HG02970 (cell line): Measurements from ENCODE around the gene SIRT1.
"Not testable (repeated sequence)": the region's sequence is repeated elsewhere in the genome, so short reads cannot be mapped to it uniquely, and the experiment has no call there.

Experiments
- ATAC-seq: cut with Tn5 transposase; IDR thresholded peaks from one replicate; pipeline ENCODE4 v1.9.1; 2021; ENCODE audit warnings: mild to moderate bottlenecking, moderate library complexity, moderate number of reproducible peaks; ENCODE audit not compliant: unreplicated experiment, low FRiP score

The SIRT1 gene

DNA sequence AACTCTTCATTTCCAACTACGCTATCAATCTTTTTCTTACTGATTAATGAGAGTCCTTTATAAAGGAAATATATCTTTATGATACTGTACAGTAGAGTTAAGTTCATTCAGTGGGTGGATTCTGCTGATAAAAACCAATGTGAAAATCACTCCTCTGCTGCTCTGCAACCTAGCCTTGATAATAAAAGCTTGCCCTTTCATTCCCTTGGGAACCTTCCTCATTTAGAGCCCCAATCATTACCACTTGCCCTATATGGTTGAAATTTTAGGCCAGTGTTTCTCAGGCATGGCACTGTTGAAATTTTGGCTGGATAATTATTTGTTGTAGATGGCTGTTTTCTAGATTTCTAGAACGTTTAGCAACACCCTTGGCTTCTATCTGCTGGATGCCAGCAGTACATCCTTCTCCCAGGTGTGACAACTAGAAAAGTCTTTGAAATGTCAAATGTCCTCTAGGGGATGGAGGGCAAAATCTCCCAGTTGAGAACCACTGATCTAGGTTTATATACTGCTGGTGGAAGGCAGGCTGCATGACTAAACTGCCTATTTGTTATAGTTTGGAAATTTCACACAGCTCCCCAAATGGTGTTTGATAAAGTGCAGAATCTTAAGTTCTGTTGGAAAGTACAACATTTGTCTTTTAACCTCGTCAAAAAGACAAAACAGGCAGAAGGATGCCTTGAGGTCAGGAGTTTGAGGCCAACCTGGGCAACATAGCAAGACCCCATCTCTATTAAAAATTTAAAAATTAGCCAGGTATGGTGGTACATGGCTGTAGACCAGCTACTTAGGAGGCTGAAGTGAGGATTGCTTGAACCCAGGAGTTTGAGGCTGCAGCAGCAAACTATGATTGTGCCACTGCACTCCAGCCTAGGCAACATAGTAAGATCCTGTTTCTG, 8.9 kb upstream of the SIRT1 start:
- ATAC-seq, result no peak

DNA sequence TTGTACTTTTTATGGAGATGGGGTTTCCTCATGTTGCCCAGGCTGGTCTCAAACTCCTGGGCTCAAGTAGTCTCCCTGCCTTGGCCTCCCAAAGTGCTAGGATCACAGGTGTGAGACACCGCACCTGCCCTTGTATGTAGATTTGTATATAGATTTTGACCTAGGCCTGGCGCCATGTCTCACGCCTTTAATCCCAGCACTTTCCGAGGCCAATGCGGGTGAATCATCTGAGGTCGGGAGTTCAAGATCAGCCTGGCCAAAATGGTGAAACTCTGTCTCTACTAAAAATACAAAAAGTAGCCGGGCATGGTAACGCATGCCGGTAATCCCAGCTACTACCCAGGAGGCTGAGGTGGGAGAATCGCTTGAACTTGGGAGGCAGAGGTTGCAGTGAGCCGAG, 7.0 kb upstream of the SIRT1 start:
- ATAC-seq, result not testable (repeated sequence)

DNA sequence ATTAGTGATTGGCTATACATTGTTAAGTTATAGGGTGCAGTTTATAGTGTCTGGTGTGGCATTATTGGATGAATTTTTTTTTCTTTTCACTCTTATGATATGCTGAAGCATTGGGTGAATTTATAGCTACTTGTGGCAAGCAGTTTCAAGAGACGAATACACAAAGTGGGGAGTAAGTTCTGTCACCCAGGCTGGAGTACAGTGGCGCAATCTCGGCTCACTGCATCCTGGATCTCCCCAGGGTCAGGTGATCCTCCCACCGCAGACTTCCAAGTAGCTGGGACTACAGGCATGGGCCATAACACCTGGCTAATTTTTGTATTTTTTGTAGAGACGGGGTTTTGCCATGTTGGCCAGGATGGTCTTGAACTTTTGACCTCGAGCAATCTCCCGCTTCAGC, 6.3 kb upstream of the SIRT1 start:
- no peak for ATAC-seq

DNA sequence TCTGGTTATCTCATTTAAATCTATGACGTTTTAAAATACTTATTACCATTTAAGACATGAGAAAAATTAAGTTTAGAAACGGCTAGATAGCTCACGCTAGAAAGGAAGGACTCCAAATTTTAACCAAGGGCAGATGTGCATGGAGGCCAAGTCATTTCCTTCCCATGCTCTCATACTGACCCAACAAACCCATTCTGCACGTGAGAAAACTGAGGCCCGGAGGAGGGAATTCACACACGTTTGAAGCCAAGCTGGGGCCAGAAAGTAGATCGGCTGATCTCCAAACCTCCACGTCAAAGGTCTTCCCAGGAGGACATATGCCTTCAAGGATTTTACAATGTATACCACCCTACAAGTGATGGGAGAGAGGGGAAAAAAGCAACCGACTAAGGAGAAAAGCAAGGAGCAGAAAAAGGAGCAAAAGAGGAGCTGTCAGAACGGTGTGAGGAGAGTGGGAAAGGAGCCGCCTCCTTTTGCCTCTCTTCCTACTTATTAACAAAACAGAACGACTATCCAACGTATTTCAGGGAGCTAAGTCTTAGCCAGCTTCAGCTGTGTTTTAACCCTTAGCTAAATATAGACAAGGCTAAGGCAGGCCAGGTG, 645 bp upstream of the SIRT1 start:
- ATAC-seq, result no peak

DNA sequence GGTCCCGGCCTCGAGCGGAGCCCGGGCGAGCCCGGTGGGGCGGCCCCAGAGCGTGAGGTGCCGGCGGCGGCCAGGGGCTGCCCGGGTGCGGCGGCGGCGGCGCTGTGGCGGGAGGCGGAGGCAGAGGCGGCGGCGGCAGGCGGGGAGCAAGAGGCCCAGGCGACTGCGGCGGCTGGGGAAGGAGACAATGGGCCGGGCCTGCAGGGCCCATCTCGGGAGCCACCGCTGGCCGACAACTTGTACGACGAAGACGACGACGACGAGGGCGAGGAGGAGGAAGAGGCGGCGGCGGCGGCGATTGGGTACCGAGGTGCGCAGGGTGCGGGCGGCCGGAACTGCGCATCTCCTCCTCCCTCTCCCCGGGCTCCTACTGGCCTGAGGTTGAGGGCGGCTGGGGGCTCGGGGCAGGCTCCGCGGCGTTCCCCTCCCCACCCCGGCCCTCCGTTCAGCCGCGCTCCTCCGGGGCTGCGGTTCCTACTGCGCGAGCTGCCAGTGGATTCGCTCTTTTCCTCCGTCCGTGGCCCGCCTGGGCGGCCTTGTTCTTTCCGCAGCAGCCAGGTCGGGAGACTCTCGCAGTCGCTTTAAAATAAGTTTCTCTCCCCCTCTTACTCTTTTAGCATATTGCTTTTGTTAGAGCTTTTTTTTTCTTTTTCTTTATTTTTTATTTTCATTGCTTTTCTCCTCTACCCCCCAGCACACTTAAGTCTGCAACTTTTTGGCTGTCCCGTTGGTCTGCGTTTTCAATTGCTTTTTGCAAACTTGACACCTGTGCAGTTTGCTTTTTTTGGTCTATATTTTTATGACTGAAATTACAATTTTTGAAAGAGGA, 600 bp downstream of the SIRT1 start:
- ATAC-seq, result peak; percentile 57

DNA sequence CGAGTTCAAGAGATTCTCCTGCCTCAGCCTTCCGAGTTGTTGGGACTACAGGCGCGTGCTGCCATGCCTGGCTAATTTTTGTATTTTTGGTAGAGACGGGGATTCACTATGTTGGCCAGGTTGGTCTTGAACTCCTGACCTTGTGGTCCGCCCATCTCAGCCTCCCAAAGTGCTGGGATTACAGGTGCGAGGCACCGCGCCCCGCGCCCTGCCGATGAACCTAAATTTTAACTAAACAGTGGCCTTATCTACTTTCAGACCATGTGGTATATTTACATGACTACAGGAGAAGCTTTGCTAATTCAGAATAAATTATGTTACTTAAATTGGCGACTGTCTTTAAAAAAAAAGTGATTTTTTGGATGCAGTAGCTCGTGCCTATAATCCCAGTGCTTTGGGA, 9.2 kb downstream of the SIRT1 start:
- no peak for ATAC-seq

DNA sequence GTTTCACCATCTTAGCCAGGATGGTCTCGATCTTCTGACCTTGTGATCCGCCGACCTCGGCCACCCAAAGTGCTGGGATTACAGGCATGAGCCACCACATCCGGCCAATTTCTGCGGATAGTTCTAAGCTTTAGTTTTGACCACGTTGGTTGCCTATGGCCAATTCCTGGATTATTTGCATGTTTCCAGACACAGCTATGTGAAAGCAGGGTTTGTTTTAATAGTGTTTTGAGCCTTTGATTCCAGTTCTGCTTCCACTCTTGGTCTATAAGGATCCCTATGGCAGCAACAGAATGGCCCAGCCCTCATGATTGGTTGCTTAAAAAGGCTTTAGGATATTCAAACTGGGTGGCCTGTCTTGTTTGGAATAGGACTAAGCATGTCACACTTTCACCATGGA, 19.1 kb downstream of the SIRT1 start:
- ATAC-seq, result no peak

DNA sequence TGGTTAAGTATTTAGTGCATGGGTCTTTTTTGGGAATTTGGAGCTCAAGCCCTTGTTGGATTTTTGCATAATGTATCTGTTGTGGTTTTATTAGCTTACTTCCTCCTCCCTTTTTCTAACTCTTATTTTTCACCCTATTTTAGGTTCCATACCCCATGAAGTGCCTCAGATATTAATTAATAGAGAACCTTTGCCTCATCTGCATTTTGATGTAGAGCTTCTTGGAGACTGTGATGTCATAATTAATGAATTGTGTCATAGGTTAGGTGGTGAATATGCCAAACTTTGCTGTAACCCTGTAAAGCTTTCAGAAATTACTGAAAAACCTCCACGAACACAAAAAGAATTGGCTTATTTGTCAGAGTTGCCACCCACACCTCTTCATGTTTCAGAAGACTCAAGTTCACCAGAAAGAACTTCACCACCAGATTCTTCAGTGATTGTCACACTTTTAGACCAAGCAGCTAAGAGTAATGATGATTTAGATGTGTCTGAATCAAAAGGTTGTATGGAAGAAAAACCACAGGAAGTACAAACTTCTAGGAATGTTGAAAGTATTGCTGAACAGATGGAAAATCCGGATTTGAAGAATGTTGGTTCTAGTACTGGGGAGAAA, 28.0 kb downstream of the SIRT1 start:
- no peak for ATAC-seq

DNA sequence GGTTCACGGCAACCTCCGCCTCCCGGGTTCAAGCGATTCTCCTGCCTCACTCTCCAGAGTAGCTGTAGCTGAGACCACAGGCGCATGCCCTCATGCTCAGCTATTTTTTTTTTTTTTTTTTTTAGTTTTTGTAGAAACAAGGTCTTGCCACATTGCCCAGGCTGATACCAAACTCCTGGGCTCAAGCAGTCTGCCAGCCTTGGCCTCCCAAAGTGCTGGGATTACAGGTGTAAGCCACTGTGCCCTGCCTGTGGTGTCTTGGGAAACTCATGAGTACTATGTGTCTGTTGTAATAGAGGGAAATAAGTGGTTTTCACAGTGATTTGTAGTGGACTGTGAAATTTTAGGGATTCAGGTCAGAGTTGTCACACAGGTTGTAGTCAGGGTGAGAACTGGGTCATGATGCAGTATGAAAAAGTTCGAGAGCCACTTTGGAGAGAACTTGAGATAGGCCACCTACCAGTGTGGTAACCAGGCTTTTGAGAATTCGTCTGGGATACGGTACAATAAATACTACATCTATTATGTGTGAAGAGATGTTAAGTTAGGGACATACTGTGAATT, 30.4 kb downstream of the SIRT1 start:
- no peak for ATAC-seq

DNA sequence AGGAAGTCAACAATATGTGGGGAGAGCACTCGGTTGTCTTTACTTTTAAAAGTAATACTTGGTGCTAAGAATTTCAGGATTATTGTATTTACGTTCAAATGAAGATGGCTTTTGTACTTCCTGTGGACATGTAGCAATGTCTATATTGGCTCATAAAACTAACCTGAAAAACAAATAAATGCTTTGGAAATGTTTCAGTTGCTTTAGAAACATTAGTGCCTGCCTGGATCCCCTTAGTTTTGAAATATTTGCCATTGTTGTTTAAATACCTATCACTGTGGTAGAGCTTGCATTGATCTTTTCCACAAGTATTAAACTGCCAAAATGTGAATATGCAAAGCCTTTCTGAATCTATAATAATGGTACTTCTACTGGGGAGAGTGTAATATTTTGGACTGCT, 32.7 kb downstream of the SIRT1 start:
- ATAC-seq, result no peak

DNA sequence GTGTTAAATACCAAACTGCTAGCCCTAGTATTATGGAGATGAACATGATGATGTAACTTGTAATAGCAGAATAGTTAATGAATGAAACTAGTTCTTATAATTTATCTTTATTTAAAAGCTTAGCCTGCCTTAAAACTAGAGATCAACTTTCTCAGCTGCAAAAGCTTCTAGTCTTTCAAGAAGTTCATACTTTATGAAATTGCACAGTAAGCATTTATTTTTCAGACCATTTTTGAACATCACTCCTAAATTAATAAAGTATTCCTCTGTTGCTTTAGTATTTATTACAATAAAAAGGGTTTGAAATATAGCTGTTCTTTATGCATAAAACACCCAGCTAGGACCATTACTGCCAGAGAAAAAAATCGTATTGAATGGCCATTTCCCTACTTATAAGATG, 33.2 kb downstream of the SIRT1 start:
- ATAC-seq, result no peak

DNA sequence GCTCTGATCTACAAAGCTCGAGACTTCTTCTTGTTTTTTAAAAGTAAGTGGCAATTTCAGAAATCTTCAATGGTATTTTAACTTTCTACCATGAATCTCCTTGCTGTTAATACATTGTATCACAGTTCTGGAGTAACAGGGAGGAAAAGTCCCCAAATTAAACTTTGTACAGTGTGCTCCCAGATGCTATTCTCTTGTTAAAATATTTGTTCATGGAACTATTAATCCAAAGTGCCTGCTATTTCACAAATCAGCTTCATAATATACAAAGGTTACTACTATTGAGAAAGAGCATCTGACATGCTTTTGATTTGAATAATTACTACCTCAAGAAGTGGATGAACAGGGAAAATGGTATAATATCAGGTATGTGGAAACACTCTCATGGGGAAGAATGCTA, 36.6 kb downstream of the SIRT1 start:
- no peak for ATAC-seq

DNA sequence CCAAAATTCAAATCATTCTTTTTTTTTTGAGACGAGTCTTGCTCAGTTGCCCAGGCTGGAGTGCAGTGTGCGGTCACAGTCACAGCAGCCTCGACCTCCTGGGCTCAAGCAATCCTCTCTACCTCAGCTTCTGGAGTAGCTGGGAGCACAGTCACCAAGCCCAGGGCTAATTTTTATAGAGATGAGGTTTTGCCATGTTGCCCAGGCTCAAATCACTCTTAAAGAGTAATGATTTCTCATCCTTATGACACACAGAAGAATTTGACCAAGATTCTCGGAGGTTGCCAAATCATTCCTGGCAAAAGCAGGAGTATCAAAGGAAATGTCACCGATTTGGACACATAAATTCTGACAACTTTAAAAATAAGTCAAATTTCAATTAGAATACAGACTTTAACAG, 39.1 kb downstream of the SIRT1 start:
- ATAC-seq, result no peak

DNA sequence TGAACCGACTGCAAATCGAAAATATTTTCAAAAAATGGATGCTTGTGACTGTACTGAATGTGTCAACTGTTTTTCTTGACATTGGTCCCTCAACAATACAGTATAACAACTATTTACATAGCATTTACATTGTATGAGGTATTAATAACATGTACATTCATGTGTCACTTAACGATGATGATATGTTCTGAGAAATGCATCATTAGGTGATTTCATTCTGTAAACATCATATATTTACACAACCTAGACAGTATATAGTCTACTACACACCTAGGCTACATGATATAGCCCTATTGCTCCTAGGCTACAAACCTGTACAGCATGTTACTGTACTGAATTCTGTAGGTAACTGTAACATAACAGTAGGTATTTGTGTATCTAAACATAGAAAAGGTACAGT, 39.7 kb downstream of the SIRT1 start:
- ATAC-seq, result no peak

DNA sequence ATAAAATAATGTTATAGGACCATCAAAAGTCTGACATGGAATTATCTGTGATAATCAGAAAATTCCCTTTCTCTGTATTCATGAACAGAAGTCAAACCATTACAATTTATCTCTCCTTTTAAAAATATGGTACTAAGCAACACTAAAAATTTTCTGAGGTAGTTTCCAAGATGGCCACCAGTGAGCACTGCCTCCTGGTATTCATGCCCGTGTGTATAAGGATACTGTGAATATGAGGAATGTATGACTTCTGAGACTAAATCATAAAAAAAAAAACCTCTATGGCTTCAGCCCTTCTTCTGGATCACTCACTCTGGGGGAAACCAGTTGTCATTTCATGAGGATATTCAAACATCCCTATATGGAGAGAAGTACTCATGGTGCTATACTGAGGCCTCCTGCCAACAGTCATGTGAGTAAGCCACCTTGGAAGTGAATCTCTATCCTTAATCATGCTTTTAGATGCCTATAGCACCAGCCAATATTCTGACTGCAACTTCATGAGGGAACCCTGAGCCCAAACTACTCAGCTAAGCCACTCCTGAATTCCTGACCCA, 41.1 kb downstream of the SIRT1 start:
- no peak for ATAC-seq

DNA sequence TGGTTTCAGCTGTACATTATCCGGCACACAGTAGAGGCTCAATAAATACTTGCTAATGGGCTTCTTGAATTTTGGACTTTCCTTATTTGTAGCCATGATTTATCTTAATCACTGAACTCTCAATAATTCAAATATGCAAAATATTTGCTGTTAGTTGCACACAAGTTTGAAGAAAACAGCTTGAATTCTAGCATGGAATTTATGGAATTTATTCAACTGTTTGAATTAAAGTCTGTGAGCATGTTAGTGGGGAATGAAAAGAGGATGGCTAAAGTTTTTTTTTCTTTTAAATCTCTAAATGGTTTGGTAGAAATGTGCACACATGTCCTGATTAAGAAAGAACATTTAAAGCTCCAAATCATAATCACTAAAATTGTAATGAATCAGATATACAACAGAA, 42.5 kb downstream of the SIRT1 start:
- no peak for ATAC-seq

DNA sequence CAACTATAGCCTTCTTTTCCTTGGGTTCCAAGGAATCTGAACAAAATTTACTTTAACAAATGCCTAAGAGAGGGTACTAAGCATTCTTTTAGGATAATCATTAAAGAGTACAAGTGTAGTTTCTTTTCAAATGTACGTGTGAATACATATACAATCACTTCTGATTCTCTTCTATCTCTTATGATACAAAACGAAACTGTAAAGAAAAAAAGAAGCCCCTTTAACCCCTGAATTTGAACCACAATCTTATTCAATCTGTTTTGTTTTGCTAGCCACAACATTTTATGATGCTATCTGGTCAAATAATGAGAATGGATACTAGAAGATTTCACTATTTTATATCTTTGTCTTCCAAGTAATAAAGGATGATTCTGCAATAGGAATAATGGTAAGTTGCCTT, 48.7 kb downstream of the SIRT1 start:
- no peak for ATAC-seq

DNA sequence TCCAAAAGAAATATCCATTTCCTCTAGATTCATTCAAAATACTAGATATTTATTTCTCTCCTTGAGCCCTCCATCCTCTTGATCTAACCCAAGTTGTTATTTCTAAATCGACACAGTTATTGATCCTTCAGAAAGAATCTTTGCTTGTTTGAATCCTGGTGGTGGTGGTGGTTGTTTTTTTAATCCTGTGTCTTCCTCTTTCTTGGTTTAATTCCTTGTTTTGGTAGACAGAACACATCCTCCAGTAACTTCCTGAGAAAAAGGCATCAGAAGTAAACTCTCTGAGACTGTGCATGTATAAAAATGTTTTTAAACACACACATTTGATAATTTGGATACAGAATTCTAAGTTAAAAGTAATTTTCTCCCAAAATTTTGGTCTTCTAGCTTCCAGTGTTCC, 49.9 kb downstream of the SIRT1 start:
- ATAC-seq, result no peak

DNA sequence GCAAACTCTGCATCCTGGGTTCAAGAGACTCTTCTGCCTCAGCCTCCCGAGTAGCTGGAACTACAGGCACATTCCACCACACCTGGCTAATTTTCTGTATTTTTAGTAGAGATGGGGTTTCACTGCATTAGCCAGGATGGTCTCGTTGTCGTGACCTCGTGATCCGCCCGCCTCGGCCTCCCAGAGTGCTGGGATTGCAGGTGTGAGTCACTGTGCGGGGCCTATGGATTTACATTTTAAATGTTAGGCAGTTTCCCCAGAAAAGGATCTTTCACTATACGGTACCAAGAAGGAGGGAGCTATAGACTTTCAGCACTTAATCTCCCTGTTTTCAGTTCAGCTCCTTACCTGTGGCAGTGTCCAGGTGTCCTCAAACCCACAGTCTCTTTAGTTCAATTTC, 50.8 kb downstream of the SIRT1 start:
- no peak for ATAC-seq

DNA sequence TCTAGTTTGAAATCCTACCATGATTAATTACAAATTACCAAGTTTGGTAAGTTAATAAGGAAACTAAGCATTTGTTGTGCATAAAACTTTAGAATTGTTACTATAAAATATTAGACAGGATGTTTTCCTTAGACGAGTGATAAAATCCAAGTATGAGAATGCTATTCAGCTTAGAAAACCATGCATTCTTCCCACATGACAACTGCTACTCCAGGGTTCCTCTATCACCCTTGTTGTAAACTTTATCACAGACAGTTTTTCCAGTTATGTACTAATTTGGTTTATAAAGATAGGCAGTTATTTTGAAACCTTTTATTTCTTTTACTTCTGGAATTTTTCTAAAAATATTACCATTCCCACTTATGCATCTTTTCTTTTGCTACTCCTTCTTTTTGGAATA, 52.0 kb downstream of the SIRT1 start:
- ATAC-seq, result no peak
